ENCODE measurements around the gene C19orf25.
"Not testable (repeated sequence)": the region's sequence is repeated elsewhere in the genome, so short reads cannot be mapped to it uniquely, and the experiment has no call there.

C19orf25 gene

GRCh38 chr19:1449467-1450442 lies 29.3 kb downstream of the C19orf25 start, which contains the start of gene APC2:
Gene APC2, plus strand, starts transcription at chr19:1450121. Its CDS starts 2,881 bp downstream, at chr19:1453002.
- no peak for DNase-seq (ENCODE audit: low read depth in 2 of 3, low spot score in 2 of 3)

- no peak for DNase-seq (ENCODE audit: low read depth in 2 of 3, low spot score in 2 of 3)
Observed at GRCh38 chr19:1447944-1448343, 31.1 kb downstream of the C19orf25 start.

- no peak for DNase-seq (ENCODE audit: low read depth in 2 of 3, low spot score in 2 of 3)
Observed at GRCh38 chr19:1447504-1447903, 31.5 kb downstream of the C19orf25 start.

GRCh38 chr19:1446713-1447481 lies 32.1 kb downstream of the C19orf25 start:
- no peak for DNase-seq (ENCODE audit: low read depth in 2 of 3, low spot score in 2 of 3)

GRCh38 chr19:1445932-1446712 lies 32.9 kb downstream of the C19orf25 start:
- no peak for DNase-seq (ENCODE audit: low read depth in 2 of 3, low spot score in 2 of 3)

- peak; percentile 66 to 79 (median 67) for DNase-seq (ENCODE audit: low read depth in 2 of 3, low spot score in 2 of 3)
Observed at GRCh38 chr19:1445185-1445931, 33.7 kb downstream of the C19orf25 start.

GRCh38 chr19:1441677-1442438 lies 37.2 kb downstream of the C19orf25 start:
- DNase-seq (ENCODE audit: low read depth in 2 of 3, low spot score in 2 of 3): no peak

GRCh38 chr19:1441022-1441426 lies 38.0 kb downstream of the C19orf25 start:
- no peak for DNase-seq (ENCODE audit: low read depth in 2 of 3, low spot score in 2 of 3)

GRCh38 chr19:1440418-1440801 lies 38.6 kb downstream of the C19orf25 start:
- no peak for DNase-seq (ENCODE audit: low read depth in 2 of 3, low spot score in 2 of 3)

- not testable (repeated sequence) for DNase-seq (ENCODE audit: low read depth in 2 of 3, low spot score in 2 of 3)
Observed at GRCh38 chr19:1439525-1440417, 39.2 kb downstream of the C19orf25 start.

GRCh38 chr19:1438933-1439354 lies 40.1 kb downstream of the C19orf25 start:
- DNase-seq (ENCODE audit: low read depth in 2 of 3, low spot score in 2 of 3): no peak

GRCh38 chr19:1438035-1438932 lies 40.7 kb downstream of the C19orf25 start, which contains the start of gene RPS15:
Gene RPS15, plus strand, starts transcription at chr19:1438396. Its CDS starts 30 bp downstream, at chr19:1438426.
- DNase-seq (ENCODE audit: low read depth in 2 of 3, low spot score in 2 of 3): peak; percentile 86 to 94 (median 94)

GRCh38 chr19:1437609-1438008 lies 41.4 kb downstream of the C19orf25 start:
- DNase-seq (ENCODE audit: low read depth in 2 of 3, low spot score in 2 of 3): no peak

GRCh38 chr19:1435378-1435989 lies 43.5 kb downstream of the C19orf25 start:
- DNase-seq (ENCODE audit: low read depth in 2 of 3, low spot score in 2 of 3): no peak

GRCh38 chr19:1434577-1435060 lies 44.4 kb downstream of the C19orf25 start:
- DNase-seq (ENCODE audit: low read depth in 2 of 3, low spot score in 2 of 3): no peak

GRCh38 chr19:1434040-1434366 lies 45.0 kb downstream of the C19orf25 start:
- DNase-seq (ENCODE audit: low read depth in 2 of 3, low spot score in 2 of 3): no peak
